SHP77 treated with DMSO at 0.1 percent for 48 hours (cell line): ENCODE measurements around the gene PCDH17.

Experiments used
- DNase-seq: peaks from one replicate; lab custom pipeline; 2025; lab: John Stamatoyannopoulos, UW

The PCDH17 gene, protein sequence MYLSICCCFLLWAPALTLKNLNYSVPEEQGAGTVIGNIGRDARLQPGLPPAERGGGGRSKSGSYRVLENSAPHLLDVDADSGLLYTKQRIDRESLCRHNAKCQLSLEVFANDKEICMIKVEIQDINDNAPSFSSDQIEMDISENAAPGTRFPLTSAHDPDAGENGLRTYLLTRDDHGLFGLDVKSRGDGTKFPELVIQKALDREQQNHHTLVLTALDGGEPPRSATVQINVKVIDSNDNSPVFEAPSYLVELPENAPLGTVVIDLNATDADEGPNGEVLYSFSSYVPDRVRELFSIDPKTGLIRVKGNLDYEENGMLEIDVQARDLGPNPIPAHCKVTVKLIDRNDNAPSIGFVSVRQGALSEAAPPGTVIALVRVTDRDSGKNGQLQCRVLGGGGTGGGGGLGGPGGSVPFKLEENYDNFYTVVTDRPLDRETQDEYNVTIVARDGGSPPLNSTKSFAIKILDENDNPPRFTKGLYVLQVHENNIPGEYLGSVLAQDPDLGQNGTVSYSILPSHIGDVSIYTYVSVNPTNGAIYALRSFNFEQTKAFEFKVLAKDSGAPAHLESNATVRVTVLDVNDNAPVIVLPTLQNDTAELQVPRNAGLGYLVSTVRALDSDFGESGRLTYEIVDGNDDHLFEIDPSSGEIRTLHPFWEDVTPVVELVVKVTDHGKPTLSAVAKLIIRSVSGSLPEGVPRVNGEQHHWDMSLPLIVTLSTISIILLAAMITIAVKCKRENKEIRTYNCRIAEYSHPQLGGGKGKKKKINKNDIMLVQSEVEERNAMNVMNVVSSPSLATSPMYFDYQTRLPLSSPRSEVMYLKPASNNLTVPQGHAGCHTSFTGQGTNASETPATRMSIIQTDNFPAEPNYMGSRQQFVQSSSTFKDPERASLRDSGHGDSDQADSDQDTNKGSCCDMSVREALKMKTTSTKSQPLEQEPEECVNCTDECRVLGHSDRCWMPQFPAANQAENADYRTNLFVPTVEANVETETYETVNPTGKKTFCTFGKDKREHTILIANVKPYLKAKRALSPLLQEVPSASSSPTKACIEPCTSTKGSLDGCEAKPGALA (N-terminal part only)

DNA sequence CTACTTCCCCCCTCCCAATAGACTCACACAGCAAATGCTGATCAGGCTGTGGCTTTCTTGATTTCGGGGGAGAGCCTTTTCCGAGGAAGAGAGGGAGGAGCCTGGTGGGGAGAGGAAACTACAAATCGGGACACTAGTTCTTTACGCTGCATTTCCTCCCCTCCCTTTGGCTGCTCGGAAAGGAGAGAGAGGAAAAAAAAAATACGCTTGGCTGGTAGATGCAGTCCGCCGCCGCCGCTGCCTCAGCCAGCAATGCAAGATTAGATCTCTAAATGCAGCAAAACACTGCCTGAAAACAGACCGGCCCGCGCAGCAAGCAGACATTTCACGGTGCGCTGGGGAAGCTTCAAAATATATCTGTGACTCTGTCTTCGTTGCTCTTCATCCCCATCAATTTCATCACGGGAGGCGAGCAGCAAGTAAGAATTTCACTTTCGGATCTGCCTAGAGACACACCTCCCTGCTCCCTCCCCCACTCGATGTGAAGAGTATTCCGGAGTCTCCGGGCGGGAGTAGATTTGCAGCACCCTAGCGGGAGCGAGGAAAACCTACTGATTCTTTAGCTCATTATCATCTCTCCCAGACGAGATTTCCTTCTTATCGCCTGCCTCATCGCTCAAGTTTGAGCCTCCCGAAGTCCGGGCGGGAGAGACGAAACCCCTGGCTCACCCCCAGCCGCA, at the start of gene PCDH17:
Gene PCDH17, plus strand, starts transcription at position 149 of the 680 bp plus-strand sequence. CDS start 803 bp downstream, outside the sequence.
- no peak for DNase-seq

DNA sequence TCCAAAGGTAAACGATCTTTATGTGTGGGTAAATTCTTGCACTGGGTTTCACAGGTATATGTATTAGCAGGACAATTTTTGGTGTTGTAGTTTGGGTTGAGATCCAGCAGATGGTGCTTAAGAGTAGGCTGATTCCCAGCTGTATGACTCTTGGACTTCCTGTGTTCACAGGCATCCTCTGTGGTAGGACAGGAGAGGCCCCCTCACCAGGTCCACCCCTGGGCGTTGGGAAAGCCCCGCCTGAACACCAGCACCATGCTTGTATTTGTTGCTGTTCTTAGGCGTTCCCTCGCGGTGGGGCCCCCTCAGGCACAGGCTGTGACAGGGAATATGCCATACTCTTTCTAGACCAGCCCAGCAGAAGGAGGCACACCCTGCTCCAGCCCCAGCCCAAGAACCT, 49.5 kb upstream of the PCDH17 start:
- DNase-seq, result no peak

DNA sequence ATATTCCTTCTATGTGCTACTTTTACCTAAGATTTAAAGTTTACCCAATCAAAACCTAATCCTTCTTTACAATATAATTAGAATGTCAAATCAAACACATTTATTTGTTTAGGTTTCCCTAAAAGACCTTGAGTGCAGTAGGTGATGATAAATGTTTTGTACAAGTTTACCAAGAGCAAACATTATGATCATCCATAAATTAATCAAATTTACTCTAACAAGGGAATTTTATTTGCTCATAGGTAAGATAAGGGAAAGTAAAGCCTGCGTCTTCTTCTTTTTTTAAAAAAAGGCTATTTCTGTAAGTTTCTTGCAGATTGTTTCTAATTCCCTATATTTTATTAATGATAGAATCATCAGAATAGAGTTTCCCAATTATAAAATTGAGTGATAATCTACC, 48.0 kb upstream of the PCDH17 start:
- no peak for DNase-seq

DNA sequence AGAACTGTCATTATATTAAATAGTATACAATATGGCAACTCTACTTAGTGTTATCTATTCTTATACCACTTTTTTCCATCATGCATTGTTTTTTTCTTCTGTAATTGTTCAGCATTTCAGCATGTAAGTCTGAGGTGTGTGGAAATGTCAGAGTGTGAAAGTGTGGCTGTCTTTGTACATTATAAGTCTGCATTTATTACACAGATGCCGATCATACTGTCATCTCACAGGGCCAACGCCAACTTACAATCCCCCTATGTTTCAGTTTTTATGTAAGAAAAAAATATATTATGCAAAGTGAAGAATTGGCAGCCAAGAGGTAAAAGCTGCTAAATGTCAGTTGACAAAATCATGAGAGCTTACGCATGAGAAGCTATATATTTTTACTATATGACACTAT, 42.9 kb upstream of the PCDH17 start:
- DNase-seq, result no peak

DNA sequence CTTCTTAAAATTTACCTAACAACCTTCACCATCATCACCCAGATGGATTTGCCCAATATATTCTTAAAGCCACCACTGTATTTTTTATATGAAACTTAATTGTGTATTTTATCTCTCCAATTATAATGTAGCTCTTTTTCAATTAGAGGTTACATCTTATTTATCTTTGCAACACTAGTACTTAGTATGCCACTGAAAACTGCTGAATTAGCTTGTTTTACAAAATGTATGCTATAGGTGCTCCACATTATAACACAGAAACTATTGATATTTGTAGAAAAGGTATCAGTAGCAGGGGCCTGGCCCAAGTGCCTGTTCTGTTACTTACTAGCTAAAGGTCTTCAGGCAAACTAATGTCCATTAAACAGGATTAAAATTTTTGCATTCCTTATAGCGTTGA, 35.8 kb upstream of the PCDH17 start:
- no peak for DNase-seq

DNA sequence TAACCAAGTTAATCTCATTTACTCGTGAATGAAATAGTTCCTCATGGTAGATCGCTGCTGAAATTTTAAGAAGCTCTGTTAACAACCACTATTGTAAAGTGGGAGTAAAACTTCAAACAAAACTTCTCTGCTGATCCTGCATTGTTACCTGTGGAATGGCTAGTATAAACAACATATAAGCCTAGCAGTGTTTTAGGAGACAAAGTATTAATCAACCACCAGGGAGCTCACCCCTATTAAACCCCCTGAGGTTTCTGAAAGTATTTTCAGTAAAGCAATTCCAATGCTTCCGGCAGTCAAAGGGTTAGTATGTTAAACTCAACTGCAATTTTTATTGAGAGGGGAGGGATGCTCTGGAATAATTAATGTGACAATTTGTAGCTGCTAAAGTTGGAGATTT, 30.0 kb upstream of the PCDH17 start:
- DNase-seq, result no peak

DNA sequence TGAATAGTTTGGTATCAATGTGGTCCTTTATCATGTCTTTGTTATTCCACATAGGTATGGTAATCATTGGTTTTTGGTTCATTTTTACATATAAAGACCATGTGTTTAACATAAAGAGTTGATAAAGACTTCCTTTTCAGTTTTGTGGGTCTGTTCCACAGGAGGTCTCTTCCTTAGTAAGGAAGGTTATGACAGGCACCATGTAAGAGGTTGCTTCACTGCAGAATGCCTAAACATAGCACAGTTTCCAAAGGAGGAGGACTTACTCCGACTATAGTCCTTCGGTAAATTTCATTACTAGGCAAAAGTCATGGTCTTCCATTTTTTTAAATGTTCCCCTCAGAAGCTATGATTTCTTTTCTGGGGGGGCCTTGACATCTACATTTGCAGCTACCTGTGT, 27.1 kb upstream of the PCDH17 start:
- DNase-seq, result no peak

DNA sequence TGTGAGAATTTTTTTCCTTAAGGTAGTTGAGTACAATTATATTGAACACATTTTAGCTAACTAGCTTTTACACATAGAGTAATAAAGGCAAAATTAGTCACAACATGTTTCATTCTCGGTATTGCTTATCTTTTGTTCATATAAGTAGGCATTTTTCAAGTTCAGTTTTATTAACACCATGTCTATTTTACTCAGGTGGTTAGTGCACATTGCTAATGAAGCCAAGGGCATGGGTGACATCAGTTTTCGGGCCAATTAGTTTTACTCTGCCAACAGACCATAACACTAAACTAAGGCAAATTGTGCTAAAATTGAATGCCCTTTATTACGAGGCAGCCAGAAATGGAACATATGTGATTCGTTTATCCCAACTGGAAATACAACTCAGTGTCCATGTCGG, 19.6 kb upstream of the PCDH17 start:
- DNase-seq, result no peak

DNA sequence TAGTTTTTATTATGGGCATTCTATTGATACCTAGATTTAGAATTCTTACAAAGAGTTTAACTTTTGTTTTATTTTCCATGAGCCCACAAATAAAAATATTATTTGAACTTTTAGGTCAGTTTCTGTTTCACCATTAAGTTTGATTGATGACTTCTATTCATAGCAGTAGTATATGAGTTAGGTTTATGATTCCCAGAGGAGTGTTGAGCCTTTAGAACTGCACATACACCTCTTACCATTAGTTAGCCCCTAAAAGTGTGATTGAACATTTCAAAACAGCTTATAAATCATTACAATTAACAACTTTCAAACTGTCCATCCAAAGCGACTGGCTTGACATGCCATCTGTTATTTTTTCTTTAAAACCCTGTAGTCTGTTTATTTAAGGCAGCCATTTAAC, 19.0 kb upstream of the PCDH17 start:
- no peak for DNase-seq

DNA sequence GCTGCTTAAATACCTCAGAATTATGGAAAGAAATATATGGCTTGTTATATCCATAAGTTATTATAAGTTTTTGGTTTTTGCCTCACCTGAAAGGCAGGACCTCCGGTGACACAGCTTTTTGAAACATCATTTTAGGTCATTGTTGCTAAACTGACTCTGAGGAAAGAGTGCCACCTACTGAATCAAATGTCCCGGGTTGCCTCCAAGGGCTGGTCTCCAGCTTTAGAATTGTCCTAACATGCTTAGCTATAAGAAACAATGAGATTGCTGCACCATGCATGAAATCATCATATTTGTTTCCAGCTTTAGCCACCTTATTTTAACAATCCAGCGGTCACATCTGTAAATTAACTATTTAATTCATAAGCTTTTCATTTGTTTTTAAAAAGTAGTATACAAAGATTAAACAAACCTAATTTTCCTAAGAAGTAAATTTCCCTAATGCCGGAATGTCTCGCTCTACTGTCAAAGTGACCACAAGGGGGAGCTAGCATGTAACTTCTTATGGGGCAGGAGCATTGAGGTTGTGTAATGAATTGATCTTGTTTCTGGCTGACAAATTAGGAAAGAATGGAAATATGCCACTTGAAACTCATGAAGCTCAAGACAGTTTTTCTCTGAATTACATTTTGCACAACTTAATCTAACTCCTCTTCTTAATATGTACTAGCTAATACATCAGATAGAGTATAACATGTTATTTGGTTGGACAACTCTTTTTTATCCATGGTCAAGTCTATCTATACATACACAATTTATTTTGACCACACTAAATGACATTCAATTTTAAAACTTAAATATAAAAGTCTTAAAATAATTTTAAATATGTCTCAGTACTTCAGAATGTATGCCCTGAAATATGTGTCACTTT, 6.7 kb upstream of the PCDH17 start:
- peak; percentile 78 for DNase-seq

DNA sequence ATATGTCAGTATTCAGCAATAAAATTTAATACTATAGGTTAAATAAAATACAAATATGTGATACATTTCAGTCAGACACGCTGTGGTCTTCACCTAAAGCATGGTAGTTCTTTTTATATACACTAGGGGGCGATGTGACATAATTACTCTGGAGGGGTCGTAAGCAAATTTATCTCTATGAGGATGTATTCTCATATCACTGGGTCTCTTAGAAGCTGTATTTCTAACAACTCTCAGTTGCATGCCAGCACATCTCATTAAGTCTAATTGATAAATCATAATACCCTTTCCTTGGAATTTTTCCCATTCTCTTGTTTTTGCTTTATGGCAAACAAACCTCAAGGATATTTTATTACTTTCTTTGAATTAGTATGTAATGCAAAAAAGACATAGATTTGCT, 3.9 kb upstream of the PCDH17 start:
- DNase-seq, result peak; percentile 32

DNA sequence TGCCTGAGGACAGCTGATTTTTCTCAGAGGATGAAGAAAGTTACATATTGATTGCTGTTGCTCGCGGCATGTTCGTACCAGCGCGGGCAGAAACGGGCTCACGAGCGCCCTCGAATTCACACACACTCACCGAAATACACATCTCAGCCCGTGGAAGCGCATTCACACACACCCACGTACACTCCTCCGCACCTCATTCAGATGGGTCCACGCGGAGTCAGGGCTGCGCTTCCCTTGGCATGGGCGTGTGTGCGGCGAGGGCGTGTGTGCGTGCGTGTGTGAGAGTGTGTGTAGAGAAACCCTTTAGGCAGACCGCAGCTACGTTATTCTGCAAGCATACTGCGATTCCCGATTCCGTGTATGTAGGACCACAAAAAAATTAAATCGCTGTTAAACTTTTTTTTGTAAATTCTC, 2.1 kb upstream of the PCDH17 start:
- no peak for DNase-seq

DNA sequence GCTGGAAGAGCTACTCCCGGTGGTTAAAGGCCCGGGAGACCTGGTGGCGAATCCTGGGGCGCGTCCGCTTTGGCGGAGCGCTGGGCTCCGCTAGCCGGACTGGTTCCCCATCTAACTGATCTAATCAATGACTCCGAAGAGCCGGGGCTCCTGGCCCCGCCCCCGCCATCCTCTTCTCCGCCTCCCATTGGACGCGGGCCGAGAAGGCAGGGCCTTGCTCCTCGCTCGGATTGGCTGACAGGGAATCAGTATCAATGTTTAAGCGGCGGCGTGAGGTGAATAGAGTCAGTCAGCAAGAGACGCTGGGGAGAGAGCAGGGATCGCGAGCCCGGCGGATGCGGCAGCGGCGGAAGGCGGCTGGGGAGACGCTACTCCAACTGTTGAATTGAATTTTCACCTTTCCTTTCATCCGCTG, 1.7 kb upstream of the PCDH17 start:
- peak; percentile 89 for DNase-seq

DNA sequence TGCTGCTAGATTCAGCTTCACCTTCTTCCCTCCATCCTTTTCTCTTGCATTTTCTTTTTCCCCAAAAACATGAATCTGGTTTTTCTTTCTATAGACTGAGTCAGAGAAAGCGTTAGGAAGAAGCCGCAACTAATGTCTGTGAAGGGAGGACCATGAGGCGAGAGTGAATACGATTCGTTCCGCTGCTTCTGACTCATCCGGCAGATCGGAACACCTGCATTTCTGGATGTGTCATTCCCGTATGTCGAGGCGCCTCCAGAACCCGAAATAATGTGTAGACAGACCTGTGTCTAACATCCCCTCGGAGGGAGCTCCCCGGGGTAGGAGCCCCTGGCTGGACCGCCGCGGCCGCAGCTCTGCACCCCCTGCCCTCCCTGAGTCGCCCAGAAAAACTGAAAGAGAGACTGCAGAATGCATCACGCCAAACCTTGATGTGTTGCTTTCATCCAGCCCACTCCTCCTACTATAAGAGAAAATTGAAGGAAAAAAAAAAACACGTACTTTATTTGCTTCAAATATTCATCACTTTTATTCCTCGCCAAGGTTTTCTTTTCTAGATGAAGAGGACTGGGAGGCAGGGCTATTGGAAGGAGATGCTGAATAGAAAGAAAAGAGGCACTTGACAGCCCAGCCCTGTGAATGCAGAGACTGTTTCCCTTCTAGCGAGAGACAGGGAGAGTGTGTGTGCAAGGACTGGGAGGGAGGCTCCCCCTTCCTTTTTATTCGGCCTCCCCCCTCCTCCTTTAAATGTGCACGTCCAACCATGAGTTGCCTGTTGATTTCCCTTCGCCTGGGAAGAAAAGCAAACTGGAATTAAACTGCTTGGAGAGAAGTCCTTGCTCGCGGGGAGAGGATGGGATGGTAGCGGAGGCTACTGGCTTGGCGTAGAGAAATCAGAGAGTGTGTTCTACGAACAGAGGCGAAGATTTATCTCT, 616 bp upstream of the PCDH17 start:
- no peak for DNase-seq

DNA sequence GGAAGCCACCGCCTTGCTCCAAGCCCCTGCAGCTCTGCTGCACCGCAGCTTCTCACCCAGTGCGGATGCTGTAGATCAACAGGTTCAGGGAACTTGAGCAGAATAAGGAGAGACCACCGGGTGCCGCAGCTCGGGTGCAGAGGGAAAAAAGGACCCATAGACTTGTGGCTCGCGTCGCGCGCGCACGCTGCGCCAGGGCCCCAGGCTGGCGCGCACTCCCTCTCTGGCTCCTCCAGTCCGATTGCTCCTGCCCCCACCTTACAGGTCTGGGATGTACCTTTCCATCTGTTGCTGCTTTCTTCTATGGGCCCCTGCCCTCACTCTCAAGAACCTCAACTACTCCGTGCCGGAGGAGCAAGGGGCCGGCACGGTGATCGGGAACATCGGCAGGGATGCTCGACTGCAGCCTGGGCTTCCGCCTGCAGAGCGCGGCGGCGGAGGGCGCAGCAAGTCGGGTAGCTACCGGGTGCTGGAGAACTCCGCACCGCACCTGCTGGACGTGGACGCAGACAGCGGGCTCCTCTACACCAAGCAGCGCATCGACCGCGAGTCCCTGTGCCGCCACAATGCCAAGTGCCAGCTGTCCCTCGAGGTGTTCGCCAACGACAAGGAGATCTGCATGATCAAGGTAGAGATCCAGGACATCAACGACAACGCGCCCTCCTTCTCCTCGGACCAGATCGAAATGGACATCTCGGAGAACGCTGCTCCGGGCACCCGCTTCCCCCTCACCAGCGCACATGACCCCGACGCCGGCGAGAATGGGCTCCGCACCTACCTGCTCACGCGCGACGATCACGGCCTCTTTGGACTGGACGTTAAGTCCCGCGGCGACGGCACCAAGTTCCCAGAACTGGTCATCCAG, 964 bp downstream of the PCDH17 start:
- DNase-seq, result no peak

DNA sequence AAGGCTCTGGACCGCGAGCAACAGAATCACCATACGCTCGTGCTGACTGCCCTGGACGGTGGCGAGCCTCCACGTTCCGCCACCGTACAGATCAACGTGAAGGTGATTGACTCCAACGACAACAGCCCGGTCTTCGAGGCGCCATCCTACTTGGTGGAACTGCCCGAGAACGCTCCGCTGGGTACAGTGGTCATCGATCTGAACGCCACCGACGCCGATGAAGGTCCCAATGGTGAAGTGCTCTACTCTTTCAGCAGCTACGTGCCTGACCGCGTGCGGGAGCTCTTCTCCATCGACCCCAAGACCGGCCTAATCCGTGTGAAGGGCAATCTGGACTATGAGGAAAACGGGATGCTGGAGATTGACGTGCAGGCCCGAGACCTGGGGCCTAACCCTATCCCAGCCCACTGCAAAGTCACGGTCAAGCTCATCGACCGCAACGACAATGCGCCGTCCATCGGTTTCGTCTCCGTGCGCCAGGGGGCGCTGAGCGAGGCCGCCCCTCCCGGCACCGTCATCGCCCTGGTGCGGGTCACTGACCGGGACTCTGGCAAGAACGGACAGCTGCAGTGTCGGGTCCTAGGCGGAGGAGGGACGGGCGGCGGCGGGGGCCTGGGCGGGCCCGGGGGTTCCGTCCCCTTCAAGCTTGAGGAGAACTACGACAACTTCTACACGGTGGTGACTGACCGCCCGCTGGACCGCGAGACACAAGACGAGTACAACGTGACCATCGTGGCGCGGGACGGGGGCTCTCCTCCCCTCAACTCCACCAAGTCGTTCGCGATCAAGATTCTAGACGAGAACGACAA, 1.8 kb downstream of the PCDH17 start:
- no peak for DNase-seq

DNA sequence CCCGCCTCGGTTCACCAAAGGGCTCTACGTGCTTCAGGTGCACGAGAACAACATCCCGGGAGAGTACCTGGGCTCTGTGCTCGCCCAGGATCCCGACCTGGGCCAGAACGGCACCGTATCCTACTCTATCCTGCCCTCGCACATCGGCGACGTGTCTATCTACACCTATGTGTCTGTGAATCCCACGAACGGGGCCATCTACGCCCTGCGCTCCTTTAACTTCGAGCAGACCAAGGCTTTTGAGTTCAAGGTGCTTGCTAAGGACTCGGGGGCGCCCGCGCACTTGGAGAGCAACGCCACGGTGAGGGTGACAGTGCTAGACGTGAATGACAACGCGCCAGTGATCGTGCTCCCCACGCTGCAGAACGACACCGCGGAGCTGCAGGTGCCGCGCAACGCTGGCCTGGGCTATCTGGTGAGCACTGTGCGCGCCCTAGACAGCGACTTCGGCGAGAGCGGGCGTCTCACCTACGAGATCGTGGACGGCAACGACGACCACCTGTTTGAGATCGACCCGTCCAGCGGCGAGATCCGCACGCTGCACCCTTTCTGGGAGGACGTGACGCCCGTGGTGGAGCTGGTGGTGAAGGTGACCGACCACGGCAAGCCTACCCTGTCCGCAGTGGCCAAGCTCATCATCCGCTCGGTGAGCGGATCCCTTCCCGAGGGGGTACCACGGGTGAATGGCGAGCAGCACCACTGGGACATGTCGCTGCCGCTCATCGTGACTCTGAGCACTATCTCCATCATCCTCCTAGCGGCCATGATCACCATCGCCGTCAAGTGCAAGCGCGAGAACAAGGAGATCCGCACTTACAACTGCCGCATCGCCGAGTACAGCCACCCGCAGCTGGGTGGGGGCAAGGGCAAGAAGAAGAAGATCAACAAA, 2.6 kb downstream of the PCDH17 start:
- no peak for DNase-seq
